Esophagus muscularis mucosa (tissue), 4 donors: Measurements from ENCODE around the gene SAE1. TPM values are rescaled to one million over a fixed set of nuclear protein-coding genes. Genes with fewer than 3 reads are reported as not detected.
"Not testable (repeated sequence)": the region's sequence is repeated elsewhere in the genome, so short reads cannot be mapped to it uniquely, and the experiment has no call there.

Experiments
- DNase-seq: peaks from one replicate; pipeline ENCODE4 v3.0.0-alpha.2; 2017; ENCODE audit errors: extremely low spot score
- H3K27ac ChIP-seq, 4 donors: fragments of 200-600 bp; sonication (generic); replicated peaks in 1 of 4; 1 replicate in 3 of 4; 2 replicates in 1 of 4; pipeline ENCODE4 v1.5.1; 2016 to 2019; ENCODE audit warnings: mild to moderate bottlenecking in 1 of 4
- H3K27me3 ChIP-seq, 4 donors: fragments of 200-600 bp; sonication (generic); one replicate each; pipeline versions ENCODE4 v1.5.1 to v1.6.0; 2016 to 2019
- H3K36me3 ChIP-seq, 4 donors: fragments of 200-600 bp; sonication (generic); one replicate each; pipeline ENCODE4 v1.5.1; 2016 to 2019
- H3K4me1 ChIP-seq, 4 donors: fragments of 200-600 bp; sonication (generic); one replicate each; pipeline ENCODE4 v1.5.1; 2016 to 2019
- H3K4me3 ChIP-seq, 4 donors: fragments of 200-600 bp; sonication (generic); 1 replicate in 2 of 4; 2 replicates in 2 of 4; pipeline ENCODE4 v1.5.1; 2016 to 2019; ENCODE audit warnings: mild to moderate bottlenecking in 4 of 4, moderate library complexity in 1 of 4
- H3K9me3 ChIP-seq, 4 donors: fragments of 200-600 bp; sonication (generic); 1 replicate in 3 of 4; 2 replicates in 1 of 4; pipeline ENCODE4 v1.5.1; 2016 to 2019
- CTCF ChIP-seq, 3 experiments: fragments of 200-600 bp in 2 of 3; fragments of 450-650 bp in 1 of 3; sonication (generic) in 2 of 3; IDR thresholded peaks; one replicate each; pipeline ENCODE4 v1.5.1; 2017 to 2019; ENCODE audit warnings: antibody characterized with exemption in 3 of 3, mild to moderate bottlenecking in 2 of 3, moderate library complexity in 1 of 3
- EP300 ChIP-seq: sonication (generic); formaldehyde crosslinking; IDR thresholded peaks from one replicate; pipeline ENCODE4 v1.6.1; 2017; ENCODE audit warnings: antibody characterized with exemption
- POLR2A ChIP-seq: fragments of 450-650 bp; IDR thresholded peaks from one replicate; pipeline ENCODE4 v1.6.1; 2017; ENCODE audit warnings: antibody characterized with exemption, moderate library complexity, mild to moderate bottlenecking, low read depth
- POLR2AphosphoS5 ChIP-seq, 2 donors: sonication (generic); formaldehyde crosslinking; IDR thresholded peaks; one replicate each; pipeline ENCODE4 v1.6.1; 2017; ENCODE audit warnings: antibody characterized with exemption in 2 of 2
- WGBS: methylation state at CpG from one replicate; pipeline ENCODE4 v1.1.5; 2018; 5-methylcytosine and 5-hydroxymethylcytosine counted together
- intact Hi-C: fragments of 100-400 bp; cut with DNase I; formaldehyde crosslinking; loops from one replicate; pipeline ENCODE4 v1.15.1; 2023
- total RNA-seq, 4 donors: library from RNA; depleted of rRNA; stranded (reverse); fragments of >200 nt; gene quantifications; one replicate each; pipeline versions ENCODE4 v1.1.0 to v1.2.1, GENCODE V29; 2016

Gene SAE1
- total RNA-seq, 4 donors from 2014 or later, result 130 to 143 (median 136) TPM

- Histone ChIP-seq H3K27me3 (no peaks in the 10 kb centered on the region), H3K4me3 (no peak overlapping the region), H3K36me3 (no peaks in the 10 kb centered on the region), H3K4me1 (peaks cover 33 to 55% (median 50%) of the 10 kb centered on the region in 4 donors), H3K9me3 (no peaks in the 10 kb centered on the region), H3K27ac (peak overlapping the region; percentile 84 to 89 (median 88))
- intact Hi-C loops, result no loop called here
- TF ChIP-seq POLR2AphosphoS5 (IDR thresholded peaks at IDR 0.05) (no peak), CTCF (IDR thresholded peaks at IDR 0.05) (no peak), POLR2A (no peak), EP300 (no peak)
- no peak for DNase-seq
- WGBS, result 85% methylated on average over 7 of the region's 7 CpGs
Observed at GRCh38 chr19:47241919-47242577, 111.4 kb downstream of the SAE1 start.

GRCh38 chr19:47243364-47243775 is 112.7 kb downstream of the SAE1 start:
- intact Hi-C loops, result no loop called here
- no peaks in the 10 kb centered on the region for H3K36me3 ChIP-seq
- TF ChIP-seq EP300, result no peak
- no peak for TF ChIP-seq POLR2A
- TF ChIP-seq CTCF (IDR thresholded peaks at IDR 0.05), result no peak
- no peak for TF ChIP-seq POLR2AphosphoS5 (IDR thresholded peaks at IDR 0.05)
- peak overlapping the region; percentile 84 to 89 (median 88) for H3K27ac ChIP-seq
- WGBS, result 21% methylated on average over 6 of the region's 9 CpGs
- H3K4me1 ChIP-seq, result peaks cover 36 to 62% (median 55%) of the 10 kb centered on the region in 4 donors
- peak overlapping the region; percentile 44 to 61 (median 48) for H3K4me3 ChIP-seq
- no peak for DNase-seq
- H3K9me3 ChIP-seq, result no peaks in the 10 kb centered on the region
- no peaks in the 10 kb centered on the region for H3K27me3 ChIP-seq

GRCh38 chr19:47243776-47244547 is 113.3 kb downstream of the SAE1 start:
- Histone ChIP-seq H3K27me3 (no peaks in the 10 kb centered on the region), H3K27ac (peak overlapping the region; percentile 84 to 89 (median 88)), H3K9me3 (no peaks in the 10 kb centered on the region), H3K4me1 (peaks cover 36 to 60% (median 55%) of the 10 kb centered on the region in 4 donors), H3K36me3 (no peaks in the 10 kb centered on the region), H3K4me3 (peak overlapping the region; percentile 44 to 61 (median 48))
- 3% methylated on average over 19 of the region's 46 CpGs for WGBS
- intact Hi-C loops, result loop anchor here (1.0 to 2.0 kb wide), 2 partner anchors 33 to 95 kb away; no protein-coding TSS in a partner anchor
- peak; percentile 97 for DNase-seq
- TF ChIP-seq POLR2AphosphoS5 (IDR thresholded peaks at IDR 0.05) (peak; percentile 93 to 97), CTCF (IDR thresholded peaks at IDR 0.05) (peak; percentile 100), POLR2A (no peak), EP300 (no peak)

GRCh38 chr19:47247308-47247990 is 116.8 kb downstream of the SAE1 start:
- Histone ChIP-seq H3K27ac (peak overlapping the region in 1 of 4 donors; percentile 28), H3K4me3 (no peak overlapping the region), H3K27me3 (no peaks in the 10 kb centered on the region), H3K9me3 (no peaks in the 10 kb centered on the region), H3K4me1 (peaks cover 18 to 32% (median 28%) of the 10 kb centered on the region in 4 donors), H3K36me3 (no peaks in the 10 kb centered on the region)
- intact Hi-C loops, result loop anchor here (5.0 kb wide), 1 partner anchor 170 kb away; no protein-coding TSS in a partner anchor
- no peak for TF ChIP-seq EP300
- TF ChIP-seq POLR2AphosphoS5 (IDR thresholded peaks at IDR 0.05), result peak in 1 of 2 donors; percentile 61
- TF ChIP-seq CTCF (IDR thresholded peaks at IDR 0.05), result peak; percentile 95 to 96 (median 95)
- DNase-seq, result peak; percentile 96
- 30% methylated on average over 25 of the region's 25 CpGs for WGBS

GRCh38 chr19:47253016-47253415 is 122.4 kb downstream of the SAE1 start:
- H3K9me3 ChIP-seq, H3K27ac ChIP-seq, H3K36me3 ChIP-seq, H3K27me3 ChIP-seq, intact Hi-C loops, DNase-seq, H3K4me3 ChIP-seq: not testable (repeated sequence)
- 83% methylated on average over 8 of the region's 8 CpGs for WGBS
- peaks cover 13 to 18% (median 15%) of the 10 kb centered on the region in 4 donors for H3K4me1 ChIP-seq
